Astrocyte (in vitro differentiated cells and primary cell): ENCODE measurements around the gene ENG. TPM values are rescaled to one million over a fixed set of nuclear protein-coding genes. Genes with fewer than 3 reads are reported as not detected.

Experiments used
- DNase-seq: peaks from one replicate; pipeline ENCODE4 v3.0.0-alpha.2; 2010; ENCODE audit warnings: low read depth
- FAIRE-seq: peaks from 2 replicates; lab custom pipeline; 2011; peaks lifted over from hg19 to GRCh38; lab: Jason Lieb, UNC
- H2AFZ ChIP-seq: 2 replicates; pipeline ENCODE4 v1.6.0; 2012; ENCODE audit warnings: low read depth, low read length, inconsistent platforms
- H3K27ac ChIP-seq: 2 replicates; pipeline ENCODE4 v1.5.1; 2011; ENCODE audit warnings: low read depth, low read length, inconsistent platforms
- H3K27me3 ChIP-seq: 2 replicates; pipeline ENCODE4 v1.6.0; 2011; ENCODE audit warnings: low read length, inconsistent platforms; ENCODE audit not compliant: insufficient read depth
- H3K36me3 ChIP-seq: 2 replicates; pipeline ENCODE4 v1.5.1; 2011; ENCODE audit warnings: low read length, inconsistent platforms; ENCODE audit not compliant: insufficient read depth
- H3K4me1 ChIP-seq: 2 replicates; pipeline ENCODE4 v1.5.1; 2011; ENCODE audit warnings: low read length, inconsistent platforms; ENCODE audit not compliant: insufficient read depth
- H3K4me2 ChIP-seq: 2 replicates; pipeline ENCODE4 v1.6.0; 2012; ENCODE audit warnings: low read length, inconsistent platforms
- H3K4me3 ChIP-seq: 2 replicates; pipeline ENCODE4 v1.5.1; 2011; ENCODE audit warnings: low read depth, mild to moderate bottlenecking, low read length, inconsistent platforms; ENCODE audit not compliant: insufficient read depth
- H3K79me2 ChIP-seq: 2 replicates; pipeline ENCODE4 v1.6.0; 2012; ENCODE audit warnings: mild to moderate bottlenecking, low read length, inconsistent platforms; ENCODE audit not compliant: insufficient read depth
- H3K9ac ChIP-seq: 2 replicates; pipeline ENCODE4 v1.6.0; 2012; ENCODE audit warnings: mild to moderate bottlenecking, low read length, inconsistent platforms
- H3K9me3 ChIP-seq: 2 replicates; pipeline ENCODE4 v1.5.1; 2012; ENCODE audit warnings: low read depth, mild to moderate bottlenecking, low read length, inconsistent platforms; ENCODE audit not compliant: insufficient read depth
- H4K20me1 ChIP-seq: 2 replicates; pipeline ENCODE4 v1.6.0; 2012; ENCODE audit warnings: low read length, inconsistent platforms; ENCODE audit not compliant: insufficient read depth
- H3K27ac Mint-ChIP-seq: one replicate; pipeline ENCODE4 v1.8.0; 2021; ENCODE audit warnings: mild to moderate bottlenecking, mixed read lengths; ENCODE audit not compliant: unreplicated experiment
- H3K27me3 Mint-ChIP-seq: one replicate; pipeline ENCODE4 v1.8.0; 2021; ENCODE audit warnings: low read depth, mixed read lengths; ENCODE audit not compliant: unreplicated experiment
- H3K36me3 Mint-ChIP-seq: one replicate; pipeline ENCODE4 v1.8.0; 2021; ENCODE audit warnings: low read depth, mixed read lengths; ENCODE audit not compliant: unreplicated experiment
- H3K4me1 Mint-ChIP-seq: one replicate; pipeline ENCODE4 v1.8.0; 2021; ENCODE audit warnings: low read depth, mixed read lengths; ENCODE audit not compliant: unreplicated experiment
- H3K4me3 Mint-ChIP-seq: one replicate; pipeline ENCODE4 v1.8.0; 2021; ENCODE audit warnings: mild to moderate bottlenecking, moderate library complexity, mixed read lengths; ENCODE audit not compliant: unreplicated experiment
- H3K9me3 Mint-ChIP-seq: one replicate; pipeline ENCODE4 v1.8.0; 2021; ENCODE audit warnings: mild to moderate bottlenecking, mixed read lengths; ENCODE audit not compliant: unreplicated experiment
- EZH2 ChIP-seq: IDR thresholded peaks from 2 replicates; pipeline ENCODE4 v1.6.1; 2012; ENCODE audit warnings: mild to moderate bottlenecking, low read length, inconsistent platforms; ENCODE audit not compliant: insufficient read depth
- total RNA-seq: library from RNA; stranded (reverse); gene quantifications from 2 replicates; pipeline ENCODE4 v1.2.1, GENCODE V29; 2021
- TF ChIP-seq, protein P1 (sequence below): IDR thresholded peaks from 2 replicates; pipeline ENCODE4 v1.5.1; 2011; ENCODE audit warnings: low read depth, mild to moderate bottlenecking, inconsistent platforms, low read length, moderate library complexity; ENCODE audit not compliant: insufficient read depth

The ENG gene
- total RNA-seq, 1 donor from 2014 or later, result 1.2 TPM

DNA sequence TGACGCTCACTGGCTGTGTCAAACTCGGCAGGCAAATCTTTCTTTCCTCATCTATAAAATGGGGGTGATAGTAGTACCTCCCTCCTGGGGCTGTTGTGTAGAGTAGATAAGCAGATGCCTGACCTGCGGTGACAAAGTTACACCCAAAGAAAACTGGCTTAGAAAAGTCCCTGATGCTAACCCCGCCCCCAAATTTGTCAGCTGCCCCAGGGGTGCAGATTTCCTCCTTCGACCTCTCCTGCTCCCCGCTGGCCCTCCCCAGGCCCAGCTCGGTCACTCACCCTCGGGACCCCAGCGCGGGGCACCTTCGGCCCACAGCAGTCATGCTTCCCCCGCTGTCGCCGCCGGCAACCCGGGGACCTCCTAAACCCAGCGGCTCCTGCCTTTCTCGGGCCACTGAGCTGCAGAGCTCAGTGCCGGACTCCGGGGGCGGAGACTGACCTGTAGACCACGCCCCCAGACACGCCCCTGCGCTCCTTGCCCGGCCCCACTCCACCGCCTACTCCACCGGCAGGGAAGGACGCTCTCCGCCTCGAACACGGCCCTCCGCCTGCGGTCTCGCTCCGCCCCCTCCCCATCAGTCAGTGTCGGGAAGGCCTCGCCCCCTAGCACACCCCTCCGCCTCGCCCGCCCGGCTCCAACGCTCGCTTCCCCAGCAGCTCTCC lies 83.4 kb downstream of the ENG start:
- H3K4me1 Mint-ChIP-seq, result peaks cover 20% of the 10 kb centered on the region
- peaks cover 6% of the 10 kb centered on the region for H3K36me3 Mint-ChIP-seq
- H3K4me3 Mint-ChIP-seq, result peak overlapping the region; percentile 86
- Histone ChIP-seq H3K27ac (peak overlapping the region; percentile 33), H3K36me3 (no peaks in the 10 kb centered on the region), H3K79me2 (no peaks in the 10 kb centered on the region), H3K4me1 (peaks cover 25% of the 10 kb centered on the region), H3K4me3 (peak overlapping the region; percentile 56), H3K9ac (peak overlapping the region; percentile 42), H3K27me3 (no peaks in the 10 kb centered on the region), H2AFZ (peak overlapping the region; percentile 69), H3K9me3 (no peaks in the 10 kb centered on the region), H3K4me2 (peak overlapping the region; percentile 87), H4K20me1 (no peaks in the 10 kb centered on the region)
- TF ChIP-seq, protein P1, sequence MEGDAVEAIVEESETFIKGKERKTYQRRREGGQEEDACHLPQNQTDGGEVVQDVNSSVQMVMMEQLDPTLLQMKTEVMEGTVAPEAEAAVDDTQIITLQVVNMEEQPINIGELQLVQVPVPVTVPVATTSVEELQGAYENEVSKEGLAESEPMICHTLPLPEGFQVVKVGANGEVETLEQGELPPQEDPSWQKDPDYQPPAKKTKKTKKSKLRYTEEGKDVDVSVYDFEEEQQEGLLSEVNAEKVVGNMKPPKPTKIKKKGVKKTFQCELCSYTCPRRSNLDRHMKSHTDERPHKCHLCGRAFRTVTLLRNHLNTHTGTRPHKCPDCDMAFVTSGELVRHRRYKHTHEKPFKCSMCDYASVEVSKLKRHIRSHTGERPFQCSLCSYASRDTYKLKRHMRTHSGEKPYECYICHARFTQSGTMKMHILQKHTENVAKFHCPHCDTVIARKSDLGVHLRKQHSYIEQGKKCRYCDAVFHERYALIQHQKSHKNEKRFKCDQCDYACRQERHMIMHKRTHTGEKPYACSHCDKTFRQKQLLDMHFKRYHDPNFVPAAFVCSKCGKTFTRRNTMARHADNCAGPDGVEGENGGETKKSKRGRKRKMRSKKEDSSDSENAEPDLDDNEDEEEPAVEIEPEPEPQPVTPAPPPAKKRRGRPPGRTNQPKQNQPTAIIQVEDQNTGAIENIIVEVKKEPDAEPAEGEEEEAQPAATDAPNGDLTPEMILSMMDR, result no peak
- no peak for TF ChIP-seq EZH2
- H3K27ac Mint-ChIP-seq, result no peak overlapping the region
- DNase-seq, result peak; percentile 92
- H3K9me3 Mint-ChIP-seq, result peaks cover 1% of the 10 kb centered on the region
- H3K27me3 Mint-ChIP-seq, result peaks cover 6% of the 10 kb centered on the region
- FAIRE-seq, result no peak

DNA sequence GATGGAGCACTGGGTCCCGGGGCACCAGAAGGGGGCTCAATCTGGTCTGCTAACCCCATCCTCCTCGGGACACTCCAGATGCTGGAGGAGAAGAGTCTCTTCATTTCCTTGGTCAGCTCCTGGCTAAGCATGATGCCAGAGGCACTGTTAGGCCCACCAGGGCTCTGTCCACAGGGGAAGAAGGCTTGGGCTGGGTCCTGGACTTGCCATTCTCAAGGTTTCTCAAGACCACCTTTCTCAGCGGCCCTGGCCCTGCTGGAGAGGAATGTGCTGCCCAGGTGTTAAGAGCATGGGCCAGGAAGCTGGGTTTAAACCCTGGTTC lies 83.9 kb downstream of the ENG start:
- no peak overlapping the region for H3K27ac Mint-ChIP-seq
- Histone ChIP-seq H3K36me3 (no peaks in the 10 kb centered on the region), H3K79me2 (no peaks in the 10 kb centered on the region), H4K20me1 (no peaks in the 10 kb centered on the region), H3K4me1 (peaks cover 25% of the 10 kb centered on the region), H3K9me3 (no peaks in the 10 kb centered on the region), H3K4me2 (peak overlapping the region; percentile 87), H3K27me3 (no peaks in the 10 kb centered on the region), H3K4me3 (peak overlapping the region; percentile 56), H2AFZ (no peak overlapping the region), H3K9ac (peak overlapping the region; percentile 42), H3K27ac (peak overlapping the region; percentile 33)
- DNase-seq (no peak), FAIRE-seq (no peak)
- peaks cover 6% of the 10 kb centered on the region for H3K27me3 Mint-ChIP-seq
- H3K36me3 Mint-ChIP-seq, result peaks cover 7% of the 10 kb centered on the region
- H3K4me3 Mint-ChIP-seq, result peak overlapping the region; percentile 86
- H3K4me1 Mint-ChIP-seq, result peaks cover 20% of the 10 kb centered on the region
- TF ChIP-seq, protein P1, result no peak
- H3K9me3 Mint-ChIP-seq, result peaks cover 2% of the 10 kb centered on the region

DNA sequence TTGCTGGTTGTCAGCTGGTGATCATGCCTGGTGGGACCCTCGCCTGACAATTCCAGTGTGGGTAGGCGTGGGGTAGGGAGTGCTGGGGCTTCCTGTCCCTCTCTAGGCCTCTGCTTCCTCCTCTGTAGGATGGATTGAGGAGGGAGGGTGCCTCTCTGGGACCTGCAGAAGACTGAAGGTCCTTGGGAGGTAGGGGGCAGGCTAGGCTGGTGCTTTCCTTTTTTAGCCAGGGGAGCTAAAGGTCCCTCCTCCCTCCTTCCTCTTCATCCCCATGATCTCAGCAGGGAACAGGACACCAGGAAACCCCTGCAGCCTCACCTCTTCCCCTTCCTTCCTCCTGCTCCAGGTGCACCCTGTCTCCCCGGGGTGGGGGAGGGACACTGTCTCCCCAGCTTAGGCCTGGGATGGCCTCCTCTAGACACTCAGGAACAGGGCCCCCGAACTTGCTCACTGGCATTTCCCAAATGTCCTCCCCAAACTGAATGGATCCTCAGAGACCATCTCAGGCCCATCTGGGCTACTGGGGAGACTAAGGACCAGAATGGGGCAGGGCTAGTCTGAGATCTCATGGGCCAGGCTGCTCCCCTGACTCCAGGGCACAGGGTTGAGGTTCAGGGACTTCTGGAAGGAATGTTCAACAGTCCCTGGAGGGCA lies 84.4 kb downstream of the ENG start:
- no peaks in the 10 kb centered on the region for H3K36me3 ChIP-seq
- no peaks in the 10 kb centered on the region for H3K9me3 ChIP-seq
- H3K4me1 Mint-ChIP-seq, result peaks cover 20% of the 10 kb centered on the region
- DNase-seq, result no peak
- TF ChIP-seq EZH2, result no peak
- TF ChIP-seq, protein P1, result no peak
- no peak overlapping the region for H3K4me3 ChIP-seq
- peaks cover 4% of the 10 kb centered on the region for H3K9me3 Mint-ChIP-seq
- H3K4me2 ChIP-seq, result peak overlapping the region; percentile 87
- peak overlapping the region; percentile 86 for H3K4me3 Mint-ChIP-seq
- H3K27ac ChIP-seq, result no peak overlapping the region
- no peak overlapping the region for H3K27ac Mint-ChIP-seq
- no peaks in the 10 kb centered on the region for H3K27me3 ChIP-seq
- H3K79me2 ChIP-seq, result no peaks in the 10 kb centered on the region
- H3K27me3 Mint-ChIP-seq, result peaks cover 6% of the 10 kb centered on the region
- H2AFZ ChIP-seq, result no peak overlapping the region
- peaks cover 25% of the 10 kb centered on the region for H3K4me1 ChIP-seq
- H3K36me3 Mint-ChIP-seq, result peaks cover 9% of the 10 kb centered on the region
- H4K20me1 ChIP-seq, result no peaks in the 10 kb centered on the region
- FAIRE-seq, result no peak
- H3K9ac ChIP-seq, result peak overlapping the region; percentile 42
